Esophagus muscularis mucosa (tissue), 4 donors: ENCODE measurements around the gene OTOGL. TPM values are rescaled to one million over a fixed set of nuclear protein-coding genes. Genes with fewer than 3 reads are reported as not detected.

ENCODE experiments used
- DNase-seq: peaks from one replicate; pipeline ENCODE4 v3.0.0-alpha.2; 2017; ENCODE audit errors: extremely low spot score
- H3K27ac ChIP-seq, 4 donors: fragments of 200-600 bp; sonication (generic); replicated peaks in 1 of 4; 1 replicate in 3 of 4; 2 replicates in 1 of 4; pipeline ENCODE4 v1.5.1; 2016 to 2019; ENCODE audit warnings: mild to moderate bottlenecking in 1 of 4
- H3K27me3 ChIP-seq, 4 donors: fragments of 200-600 bp; sonication (generic); one replicate each; pipeline versions ENCODE4 v1.5.1 to v1.6.0; 2016 to 2019
- H3K36me3 ChIP-seq, 4 donors: fragments of 200-600 bp; sonication (generic); one replicate each; pipeline ENCODE4 v1.5.1; 2016 to 2019
- H3K4me1 ChIP-seq, 4 donors: fragments of 200-600 bp; sonication (generic); one replicate each; pipeline ENCODE4 v1.5.1; 2016 to 2019
- H3K4me3 ChIP-seq, 4 donors: fragments of 200-600 bp; sonication (generic); 1 replicate in 2 of 4; 2 replicates in 2 of 4; pipeline ENCODE4 v1.5.1; 2016 to 2019; ENCODE audit warnings: mild to moderate bottlenecking in 4 of 4, moderate library complexity in 1 of 4
- H3K9me3 ChIP-seq, 4 donors: fragments of 200-600 bp; sonication (generic); 1 replicate in 3 of 4; 2 replicates in 1 of 4; pipeline ENCODE4 v1.5.1; 2016 to 2019
- EP300 ChIP-seq: sonication (generic); formaldehyde crosslinking; IDR thresholded peaks from one replicate; pipeline ENCODE4 v1.6.1; 2017; ENCODE audit warnings: antibody characterized with exemption
- POLR2A ChIP-seq: fragments of 450-650 bp; IDR thresholded peaks from one replicate; pipeline ENCODE4 v1.6.1; 2017; ENCODE audit warnings: antibody characterized with exemption, moderate library complexity, mild to moderate bottlenecking, low read depth
- POLR2AphosphoS5 ChIP-seq, 2 donors: sonication (generic); formaldehyde crosslinking; IDR thresholded peaks; one replicate each; pipeline ENCODE4 v1.6.1; 2017; ENCODE audit warnings: antibody characterized with exemption in 2 of 2
- WGBS: methylation state at CpG from one replicate; pipeline ENCODE4 v1.1.5; 2018; 5-methylcytosine and 5-hydroxymethylcytosine counted together
- intact Hi-C: fragments of 100-400 bp; cut with DNase I; formaldehyde crosslinking; loops from one replicate; pipeline ENCODE4 v1.15.1; 2023
- total RNA-seq, 4 donors: library from RNA; depleted of rRNA; stranded (reverse); fragments of >200 nt; gene quantifications; one replicate each; pipeline versions ENCODE4 v1.1.0 to v1.2.1, GENCODE V29; 2016
- TF ChIP-seq, protein P1 (sequence below), 3 experiments: fragments of 200-600 bp in 2 of 3; fragments of 450-650 bp in 1 of 3; sonication (generic) in 2 of 3; IDR thresholded peaks; one replicate each; pipeline ENCODE4 v1.5.1; 2017 to 2019; ENCODE audit warnings: antibody characterized with exemption in 3 of 3, mild to moderate bottlenecking in 2 of 3, moderate library complexity in 1 of 3

OTOGL gene
- total RNA-seq, 4 donors from 2014 or later = 0.83 to 2.0 (median 1.6) TPM

DNA sequence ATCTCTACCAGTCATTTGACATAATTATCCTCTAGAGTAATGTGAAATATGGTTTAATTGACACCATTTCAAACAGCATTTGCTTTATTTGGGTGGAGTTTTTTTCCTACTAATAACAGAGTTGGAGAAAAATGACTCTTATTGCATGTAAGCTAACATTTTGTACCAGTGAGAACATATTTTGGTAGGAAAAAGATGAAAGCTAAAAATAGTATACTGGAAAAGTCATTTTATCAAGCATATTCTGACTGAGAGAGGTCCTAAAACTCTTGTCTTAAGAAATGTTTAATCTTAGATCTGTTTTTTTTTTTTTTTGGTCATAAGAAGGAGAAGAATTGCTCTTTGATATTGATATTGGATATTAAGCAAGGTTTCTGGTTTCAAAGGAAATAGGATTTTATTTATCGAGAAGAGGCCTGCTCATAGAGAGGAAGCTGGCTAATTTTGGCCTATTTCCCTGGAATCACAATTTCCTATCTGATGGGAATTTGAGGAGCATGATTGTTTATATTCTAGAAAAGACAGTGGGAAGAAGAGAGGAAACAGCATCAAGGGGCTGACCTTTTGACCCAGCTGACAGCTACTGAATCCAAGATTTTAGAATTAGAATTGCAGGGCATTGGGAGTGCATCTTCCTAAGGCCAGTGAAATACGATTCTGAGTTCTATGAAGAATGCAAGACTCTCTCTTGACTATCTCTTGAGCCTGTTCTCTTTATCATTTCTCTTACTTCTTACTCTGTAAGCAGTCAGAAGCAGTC, 19.4 kb downstream of the OTOGL start:
- Histone ChIP-seq H3K36me3 (no peaks in the 10 kb centered on the region), H3K27me3 (no peaks in the 10 kb centered on the region), H3K9me3 (peaks cover 0 to 8% (median 0%) of the 10 kb centered on the region in 4 donors), H3K4me3 (no peak overlapping the region), H3K4me1 (peaks cover 21 to 55% (median 53%) of the 10 kb centered on the region in 4 donors), H3K27ac (peak overlapping the region; percentile 46 to 65 (median 56))
- no peak for DNase-seq
- intact Hi-C loops = no loop called here
- TF ChIP-seq POLR2AphosphoS5 (IDR thresholded peaks at IDR 0.05) (no peak), POLR2A (no peak), EP300 (no peak)
- TF ChIP-seq, protein P1, sequence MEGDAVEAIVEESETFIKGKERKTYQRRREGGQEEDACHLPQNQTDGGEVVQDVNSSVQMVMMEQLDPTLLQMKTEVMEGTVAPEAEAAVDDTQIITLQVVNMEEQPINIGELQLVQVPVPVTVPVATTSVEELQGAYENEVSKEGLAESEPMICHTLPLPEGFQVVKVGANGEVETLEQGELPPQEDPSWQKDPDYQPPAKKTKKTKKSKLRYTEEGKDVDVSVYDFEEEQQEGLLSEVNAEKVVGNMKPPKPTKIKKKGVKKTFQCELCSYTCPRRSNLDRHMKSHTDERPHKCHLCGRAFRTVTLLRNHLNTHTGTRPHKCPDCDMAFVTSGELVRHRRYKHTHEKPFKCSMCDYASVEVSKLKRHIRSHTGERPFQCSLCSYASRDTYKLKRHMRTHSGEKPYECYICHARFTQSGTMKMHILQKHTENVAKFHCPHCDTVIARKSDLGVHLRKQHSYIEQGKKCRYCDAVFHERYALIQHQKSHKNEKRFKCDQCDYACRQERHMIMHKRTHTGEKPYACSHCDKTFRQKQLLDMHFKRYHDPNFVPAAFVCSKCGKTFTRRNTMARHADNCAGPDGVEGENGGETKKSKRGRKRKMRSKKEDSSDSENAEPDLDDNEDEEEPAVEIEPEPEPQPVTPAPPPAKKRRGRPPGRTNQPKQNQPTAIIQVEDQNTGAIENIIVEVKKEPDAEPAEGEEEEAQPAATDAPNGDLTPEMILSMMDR (IDR thresholded peaks at IDR 0.05) = no peak
- WGBS = 22% methylated on average over 2 of the region's 2 CpGs

DNA sequence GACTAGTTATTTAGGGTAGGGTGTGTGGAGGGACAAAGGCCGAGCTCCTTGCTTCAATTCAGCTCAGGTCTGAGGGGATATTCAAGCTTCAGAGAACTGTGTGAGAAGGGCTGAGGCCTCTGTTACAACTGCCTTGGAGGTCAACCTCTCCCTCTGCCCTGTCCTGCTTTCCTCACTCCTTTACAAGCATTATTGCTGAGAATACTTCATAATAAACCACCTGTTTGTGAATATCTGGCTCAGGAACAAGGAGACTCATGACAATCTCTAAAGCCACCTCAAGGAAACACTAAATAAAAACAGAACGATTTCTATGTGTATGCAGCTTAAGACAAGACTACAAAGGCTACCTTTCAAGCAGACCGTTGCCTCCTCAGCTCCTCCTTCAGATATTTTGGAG, 21.7 kb downstream of the OTOGL start:
- H3K4me1 ChIP-seq = peaks cover 21 to 55% (median 53%) of the 10 kb centered on the region in 4 donors
- intact Hi-C loops = no loop called here
- TF ChIP-seq POLR2A (no peak), EP300 (no peak), POLR2AphosphoS5 (IDR thresholded peaks at IDR 0.05) (no peak)
- TF ChIP-seq, protein P1 (IDR thresholded peaks at IDR 0.05) = no peak
- no peak overlapping the region for H3K4me3 ChIP-seq
- no peaks in the 10 kb centered on the region for H3K9me3 ChIP-seq
- WGBS = 40% methylated on average over 3 of the region's 3 CpGs
- peak overlapping the region; percentile 53 to 66 (median 62) for H3K27ac ChIP-seq
- no peaks in the 10 kb centered on the region for H3K36me3 ChIP-seq
- DNase-seq = no peak
- H3K27me3 ChIP-seq = no peaks in the 10 kb centered on the region

DNA sequence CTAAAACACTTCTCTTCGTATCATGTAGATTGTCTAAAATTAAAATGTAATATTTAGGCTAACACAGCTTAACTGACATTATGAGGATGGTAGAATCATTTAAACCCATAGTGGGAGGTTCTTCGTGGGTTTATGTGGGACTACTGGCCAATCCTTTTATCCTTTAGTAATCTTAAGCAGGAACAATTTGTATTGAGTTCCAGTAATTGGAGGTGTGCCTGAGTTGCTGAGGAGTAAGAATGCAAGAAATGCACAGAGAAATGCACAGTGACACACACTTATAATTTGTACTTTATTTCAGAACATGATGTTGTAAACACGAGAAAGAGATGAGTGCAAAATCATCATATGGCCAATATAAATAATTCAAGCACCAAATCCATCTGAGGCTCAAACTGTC, 22.3 kb downstream of the OTOGL start:
- Histone ChIP-seq H3K27ac (peak overlapping the region; percentile 53 to 66 (median 62)), H3K27me3 (no peaks in the 10 kb centered on the region), H3K9me3 (no peaks in the 10 kb centered on the region), H3K4me1 (peaks cover 21 to 55% (median 53%) of the 10 kb centered on the region in 4 donors), H3K4me3 (no peak overlapping the region), H3K36me3 (no peaks in the 10 kb centered on the region)
- WGBS = 38% methylated on average over 3 of the region's 3 CpGs
- no peak for DNase-seq
- no peak for TF ChIP-seq EP300
- peak in 1 of 2 donors; percentile 19 for TF ChIP-seq POLR2AphosphoS5 (IDR thresholded peaks at IDR 0.05)
- intact Hi-C loops = no loop called here

DNA sequence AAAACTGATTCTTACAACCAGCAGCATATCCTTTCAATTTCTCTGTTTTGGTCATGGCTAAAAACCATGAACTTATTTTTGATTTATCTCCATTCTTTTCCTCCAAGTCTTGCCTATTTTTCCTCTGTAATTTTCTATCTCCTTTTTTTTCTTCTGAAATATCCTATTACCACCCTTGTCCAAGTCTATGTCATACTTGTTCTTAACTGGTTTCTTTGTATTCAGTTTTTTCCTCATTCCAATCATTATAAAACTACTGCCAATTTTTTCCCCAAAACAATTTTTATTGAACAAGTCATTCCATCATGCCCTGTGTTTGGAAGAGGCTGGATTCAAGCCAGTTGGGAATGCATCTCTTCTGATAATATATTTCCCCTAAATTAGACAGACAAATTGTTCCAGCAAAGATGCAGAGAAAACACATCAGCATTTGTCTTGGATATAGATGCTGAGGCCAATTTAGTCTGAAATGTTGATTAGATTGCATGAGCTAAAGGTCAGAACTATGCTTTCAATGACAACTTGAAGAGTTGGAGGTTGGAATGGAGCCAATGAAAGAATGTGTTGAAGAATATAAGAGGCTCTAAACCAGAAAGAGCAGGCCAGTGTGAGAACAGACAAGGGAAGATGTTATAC, 30.7 kb downstream of the OTOGL start:
- intact Hi-C loops = no loop called here
- no peaks in the 10 kb centered on the region for H3K27me3 ChIP-seq
- no peak for DNase-seq
- peak overlapping the region; percentile 45 to 54 (median 53) for H3K27ac ChIP-seq
- no peaks in the 10 kb centered on the region for H3K36me3 ChIP-seq
- H3K4me3 ChIP-seq = no peak overlapping the region
- H3K9me3 ChIP-seq = peaks cover 0 to 4% (median 0%) of the 10 kb centered on the region in 4 donors
- TF ChIP-seq POLR2AphosphoS5 (IDR thresholded peaks at IDR 0.05) = peak in 1 of 2 donors; percentile 16
- TF ChIP-seq POLR2A = no peak
- TF ChIP-seq, protein P1 (IDR thresholded peaks at IDR 0.05) = no peak
- no peak for TF ChIP-seq EP300
- H3K4me1 ChIP-seq = peaks cover 0 to 17% (median 14%) of the 10 kb centered on the region in 4 donors

DNA sequence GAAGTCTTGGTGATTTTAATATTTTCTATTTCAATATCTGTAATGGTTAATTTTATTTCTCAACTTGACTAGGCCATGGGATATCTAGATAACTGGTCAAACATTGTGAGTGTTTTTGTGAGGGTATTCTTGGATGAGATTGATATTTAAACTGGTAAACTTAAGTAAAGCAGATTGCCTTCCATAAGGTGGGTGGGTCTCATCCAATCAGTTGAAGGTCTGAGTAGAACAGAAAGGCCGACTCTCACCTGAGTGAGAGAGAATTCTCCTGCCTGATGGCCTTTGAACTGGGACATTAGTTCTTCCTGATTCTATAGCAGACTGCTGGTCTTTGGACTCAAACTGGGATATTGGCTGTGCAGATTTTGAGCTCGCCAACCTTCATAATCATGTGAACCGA, 36.3 kb downstream of the OTOGL start:
- no peaks in the 10 kb centered on the region for H3K36me3 ChIP-seq
- no peaks in the 10 kb centered on the region for H3K9me3 ChIP-seq
- intact Hi-C loops = no loop called here
- peaks cover 0 to 13% (median 8%) of the 10 kb centered on the region in 4 donors for H3K4me1 ChIP-seq
- TF ChIP-seq, protein P1 (IDR thresholded peaks at IDR 0.05) = no peak
- TF ChIP-seq POLR2AphosphoS5 (IDR thresholded peaks at IDR 0.05) (no peak), EP300 (no peak)
- no peak overlapping the region for H3K27ac ChIP-seq
- no peaks in the 10 kb centered on the region for H3K27me3 ChIP-seq
- 96% methylated on average over 3 of the region's 3 CpGs for WGBS
- no peak for DNase-seq
- H3K4me3 ChIP-seq = no peak overlapping the region
